Stimulated activated CD8-positive, alpha-beta memory T cell treated with anti-CD3 and anti-CD28 coated beads, Interleukin-2, amount 100 ng/mL, for 48 hours (primary cell): Measurements from ENCODE around the gene SLC25A10.

ENCODE experiments used
- DNase-seq, 2 donors: peaks; one replicate each; pipeline ENCODE4 v3.0.0-alpha.2; 2020; ENCODE audit warnings: low read depth in 2 of 2

Gene SLC25A10

DNA sequence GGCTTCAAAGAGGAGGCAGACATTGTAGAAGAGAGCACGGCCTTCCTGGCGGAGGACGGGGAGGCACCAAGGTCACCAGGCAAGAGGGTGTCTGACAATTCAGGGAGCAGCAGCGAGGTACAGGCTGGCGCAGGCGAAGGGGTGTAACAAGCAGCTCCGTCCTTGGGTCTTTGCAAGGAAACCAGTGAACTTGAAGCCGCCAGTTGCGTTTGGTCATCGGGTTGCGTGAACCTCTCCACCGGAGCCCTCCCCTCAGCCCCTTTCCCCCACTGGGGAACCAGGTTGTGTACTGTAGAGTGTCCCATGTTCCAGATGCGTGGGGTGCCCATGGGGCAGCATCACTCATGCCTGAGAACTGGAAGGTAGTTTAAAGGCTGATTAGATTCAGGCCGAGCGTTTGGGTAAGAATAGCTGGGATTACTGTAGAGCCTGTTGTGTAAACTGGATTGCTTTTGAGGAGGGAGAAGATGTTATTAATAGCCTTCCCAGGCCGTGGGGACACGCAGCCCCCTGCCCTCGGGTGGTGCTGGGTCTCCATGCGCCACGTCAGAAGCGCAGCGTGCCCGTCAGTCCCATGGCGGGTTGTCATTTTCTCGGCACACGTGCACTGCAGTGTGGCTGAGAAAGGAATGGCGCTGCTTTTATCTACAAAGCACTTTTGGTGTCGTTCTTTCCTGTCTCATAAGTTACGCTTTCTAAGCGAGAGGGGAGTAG is 6.4 kb upstream of the SLC25A10 start:
- DNase-seq = no peak

DNA sequence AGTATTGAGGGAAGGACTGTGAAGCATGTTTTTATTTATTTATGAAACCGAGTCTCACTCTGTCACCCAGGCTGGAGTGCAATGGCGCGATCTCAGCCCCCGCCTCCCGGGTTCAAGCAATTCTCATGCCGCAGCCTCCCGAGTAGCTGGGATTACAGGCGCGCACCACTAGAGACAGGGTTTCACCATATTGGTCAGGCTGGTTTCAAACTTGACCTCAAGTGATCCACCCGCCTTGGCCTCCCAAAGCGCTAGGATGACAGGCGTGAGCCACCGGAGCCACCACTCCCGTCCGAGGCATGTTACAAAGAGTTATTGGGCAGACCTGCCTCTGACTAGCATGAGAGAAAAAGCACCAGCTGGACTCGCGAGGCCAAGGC is 5.9 kb upstream of the SLC25A10 start:
- no peak for DNase-seq

DNA sequence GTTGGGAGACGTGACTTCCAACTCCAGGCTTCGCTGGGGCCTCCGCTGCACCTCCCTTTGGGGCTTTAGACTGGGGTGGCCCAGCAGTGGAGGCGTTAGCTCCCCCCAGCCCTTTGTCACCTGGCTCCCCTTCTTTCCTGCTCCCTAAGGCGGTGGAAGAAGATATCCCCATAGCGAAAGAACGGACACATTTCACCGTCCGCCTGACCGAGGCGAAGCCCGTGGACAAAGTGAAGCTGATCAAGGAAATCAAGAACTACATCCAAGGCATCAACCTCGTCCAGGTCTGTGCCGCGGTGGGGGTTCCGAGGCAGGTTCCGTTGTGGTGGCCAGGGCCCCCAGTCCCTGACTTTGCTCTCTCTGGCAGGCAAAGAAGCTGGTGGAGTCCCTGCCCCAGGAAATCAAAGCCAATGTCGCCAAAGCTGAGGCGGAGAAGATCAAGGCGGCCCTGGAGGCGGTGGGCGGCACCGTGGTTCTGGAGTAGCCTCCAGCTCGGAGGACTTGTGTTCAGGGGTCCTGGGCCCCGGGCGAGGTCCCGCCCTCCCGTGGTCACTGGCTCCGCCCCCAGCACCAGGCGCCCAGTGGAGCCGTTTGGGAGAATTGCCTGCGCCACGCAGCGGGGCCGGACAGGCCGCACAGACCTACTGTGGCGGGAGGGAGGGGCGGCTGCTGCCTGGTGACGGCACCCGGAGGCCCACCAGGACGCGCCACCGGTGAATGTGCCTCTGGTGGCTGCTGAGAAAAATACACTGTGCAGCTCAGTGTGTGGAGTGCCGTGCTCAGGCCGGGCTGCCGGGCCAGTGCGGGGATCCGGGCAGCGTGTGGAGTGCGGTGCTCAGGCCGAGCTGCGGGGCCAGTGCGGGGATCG is 5.1 kb upstream of the SLC25A10 start:
- DNase-seq = no peak

DNA sequence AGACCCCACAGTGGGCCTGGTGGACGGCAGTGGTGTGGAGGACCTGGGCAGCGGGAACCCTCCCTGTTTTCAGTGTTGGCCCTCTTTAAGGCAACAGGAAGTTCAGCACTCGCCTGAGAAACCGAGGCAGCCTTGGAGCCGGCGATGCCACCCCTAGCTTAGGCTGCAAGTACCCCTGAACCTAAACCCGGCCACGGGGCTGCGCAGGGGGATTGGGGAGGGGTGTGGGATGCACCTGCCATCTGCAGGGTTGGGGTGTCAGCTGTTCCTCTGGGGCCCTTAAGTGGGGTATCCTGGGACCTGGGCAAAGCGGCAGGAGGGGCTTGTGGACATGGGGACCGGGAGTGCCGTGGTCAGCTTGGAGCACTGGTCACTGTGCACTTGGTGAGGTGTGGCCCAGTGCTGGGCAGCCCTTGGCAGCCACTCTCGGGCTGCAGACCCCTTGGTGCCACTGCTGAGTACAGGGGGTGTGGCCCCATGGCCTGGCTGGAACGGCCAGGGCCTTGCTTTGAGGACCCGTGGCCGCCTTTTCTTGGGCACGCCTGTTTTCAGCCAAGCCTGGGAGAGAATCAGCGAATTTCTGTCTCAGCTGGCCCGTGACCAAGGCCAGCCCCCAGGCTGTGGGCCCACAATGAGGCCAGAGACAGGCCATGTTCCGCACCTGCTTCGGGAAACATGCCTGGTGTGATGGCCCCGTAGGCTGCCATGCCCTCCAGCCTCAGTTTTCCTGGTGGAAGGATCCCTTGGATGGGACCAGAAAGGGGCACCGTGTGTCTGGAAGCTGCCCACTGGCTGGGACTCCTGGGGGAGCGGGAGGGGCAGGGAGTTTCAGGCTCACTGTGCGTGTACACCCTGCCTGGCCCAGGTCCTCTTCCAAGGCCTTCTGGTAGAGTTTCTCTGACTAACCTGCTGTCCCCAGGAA is 4.1 kb upstream of the SLC25A10 start:
- no peak for DNase-seq

DNA sequence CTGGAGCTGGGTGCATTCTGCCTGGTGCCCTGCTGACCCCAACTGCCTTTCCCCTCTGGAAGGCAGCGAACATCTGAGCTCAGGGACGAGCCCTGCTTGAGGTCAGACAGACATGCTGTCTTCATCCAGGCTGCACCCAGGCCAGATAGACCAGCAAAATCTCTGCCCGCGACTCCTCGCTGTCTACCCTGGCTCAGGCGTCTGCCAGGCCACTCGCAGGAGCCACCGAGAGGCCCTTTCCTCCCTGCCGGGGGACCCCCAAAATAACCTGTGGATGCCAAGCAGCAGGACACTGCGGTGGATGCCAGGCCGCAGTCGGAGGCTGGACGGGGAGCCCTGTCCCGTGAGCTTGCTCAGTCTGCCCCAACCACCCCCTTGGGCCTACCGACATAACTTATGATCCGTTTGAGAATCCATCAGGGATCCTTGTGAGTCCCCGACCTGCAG is 3.3 kb upstream of the SLC25A10 start:
- DNase-seq = no peak

DNA sequence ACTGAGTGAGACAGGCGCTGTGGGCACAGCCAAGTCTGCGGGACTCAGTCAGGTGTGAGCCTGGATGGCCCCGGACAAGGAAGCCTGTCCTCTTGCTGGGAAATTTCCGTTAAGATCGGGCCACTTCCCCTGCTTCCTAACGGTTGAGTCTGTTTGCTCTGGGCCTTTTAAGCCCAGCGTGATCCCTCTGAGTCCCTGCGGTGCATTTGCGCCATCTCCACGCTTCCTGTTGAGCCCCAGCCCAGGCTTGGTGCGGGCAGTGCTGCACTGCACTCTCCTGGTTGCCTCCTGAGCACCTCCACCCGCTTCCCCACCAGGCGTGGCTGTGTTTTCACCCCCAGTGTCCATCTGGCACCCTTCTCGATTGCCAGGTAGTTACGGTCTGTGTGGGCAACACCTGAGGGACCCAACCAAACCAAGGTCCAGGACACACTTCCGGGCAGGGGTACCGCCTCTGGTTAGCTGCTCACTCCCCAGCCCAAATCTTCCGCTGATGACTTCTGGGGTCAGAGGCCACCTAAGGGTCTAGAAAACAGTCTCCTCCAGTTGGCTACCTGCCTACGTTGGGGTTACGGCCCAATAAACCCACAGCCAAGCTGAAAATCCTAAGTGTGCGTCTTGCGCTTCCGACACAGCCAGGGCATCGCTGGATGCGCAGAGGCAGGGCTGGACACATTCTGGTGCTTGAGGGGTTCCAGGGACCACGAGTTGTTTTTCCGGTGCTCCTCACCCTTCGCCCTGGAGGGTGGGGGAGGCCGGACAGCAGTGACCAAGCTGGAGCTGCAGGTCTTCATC is 1.4 kb upstream of the SLC25A10 start:
- no peak for DNase-seq

DNA sequence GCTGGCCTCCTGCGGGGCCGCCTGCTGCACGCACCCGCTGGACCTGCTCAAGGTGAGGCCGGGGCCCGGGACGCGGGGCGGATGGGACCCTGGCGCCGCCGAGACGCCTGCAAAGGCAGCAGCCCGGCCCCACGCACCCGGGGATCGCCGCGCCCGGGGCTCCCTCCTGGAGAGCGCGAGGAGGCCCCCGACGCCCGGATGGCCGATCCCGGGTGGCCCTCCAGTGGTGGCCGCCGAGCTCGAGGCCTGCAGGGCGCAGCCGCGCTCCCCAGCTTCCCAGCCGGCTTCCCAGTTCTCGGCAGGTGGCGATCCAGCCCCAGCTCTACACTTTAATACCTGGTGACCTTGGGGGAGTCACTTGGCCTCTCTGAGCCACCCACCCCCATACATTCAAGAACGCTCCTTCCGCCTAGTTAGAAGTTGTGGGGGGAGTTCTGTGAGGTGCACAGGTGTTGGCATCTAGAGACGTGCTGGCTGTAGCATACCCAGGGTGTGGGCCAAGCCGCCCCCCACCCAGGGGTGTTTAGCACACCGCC is 452 bp downstream of the SLC25A10 start:
- no peak for DNase-seq

DNA sequence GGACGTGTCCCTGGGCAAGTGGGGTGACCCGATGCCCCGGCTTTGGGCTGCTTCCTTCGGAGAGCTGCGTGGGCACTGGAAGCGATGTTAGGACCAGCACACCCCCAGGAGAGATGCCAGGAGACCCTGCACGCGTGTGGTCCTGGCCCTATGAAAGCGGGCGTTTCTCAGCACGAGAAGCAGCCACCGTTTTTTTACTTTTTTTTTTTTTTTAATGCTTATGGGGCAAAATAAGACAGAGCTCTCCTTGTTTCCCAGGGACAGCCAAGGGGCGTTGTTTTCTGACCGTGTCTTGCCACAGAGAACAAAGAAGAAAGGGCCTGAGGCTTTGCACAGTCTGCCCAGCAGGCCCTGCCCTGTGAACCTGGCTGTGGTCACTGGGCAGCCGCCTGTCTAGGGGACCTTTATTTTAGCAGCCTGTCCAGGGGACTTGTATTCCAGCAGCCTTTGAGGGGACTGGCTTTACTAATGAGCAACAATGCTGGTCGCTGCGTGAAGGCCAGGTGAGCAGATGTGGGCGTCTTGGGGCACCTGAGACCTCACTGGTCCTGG is 996 bp downstream of the SLC25A10 start:
- DNase-seq = no peak

DNA sequence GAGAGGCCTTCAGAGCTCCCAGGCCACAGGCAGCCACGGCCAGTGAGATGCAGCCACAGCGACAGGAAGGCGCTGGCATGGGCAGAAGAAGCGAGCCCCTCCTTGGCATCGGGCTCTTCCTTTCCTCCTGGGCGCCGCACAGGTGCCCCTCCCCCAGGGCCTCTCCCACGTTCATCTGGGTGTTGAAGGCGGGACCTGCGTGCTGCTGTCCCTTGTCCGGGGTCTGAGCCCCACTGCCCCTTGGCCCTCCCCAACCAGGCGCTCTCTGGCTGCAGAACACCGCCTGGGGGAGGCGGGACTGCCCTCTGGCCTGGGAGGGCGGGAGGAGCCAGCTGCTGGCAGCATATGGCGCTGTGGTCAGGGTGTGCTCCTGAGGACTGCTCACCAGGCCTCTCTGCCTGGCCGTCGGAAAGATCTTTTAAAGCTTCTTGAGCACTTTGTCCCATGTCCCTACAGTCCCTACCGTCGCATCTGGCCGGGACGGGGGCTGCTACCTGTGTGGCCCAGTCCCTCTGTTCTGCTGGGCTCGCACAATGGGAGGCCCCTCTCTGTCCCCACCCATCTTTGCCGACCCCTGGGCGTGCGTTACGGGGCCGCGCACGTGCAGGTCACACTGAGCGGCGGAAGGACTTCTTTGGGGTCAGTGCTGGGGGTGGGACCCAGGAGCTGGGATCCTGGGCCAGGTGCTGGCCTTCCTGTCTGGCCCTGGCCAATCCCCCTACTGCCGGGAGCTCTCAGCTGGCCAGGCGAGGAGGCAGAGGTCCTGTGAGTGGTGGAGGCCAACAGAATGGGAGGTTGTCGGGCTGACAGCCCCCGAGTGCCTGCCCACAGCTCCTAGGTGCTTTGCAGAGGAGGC is 1.7 kb downstream of the SLC25A10 start:
- DNase-seq = no peak

DNA sequence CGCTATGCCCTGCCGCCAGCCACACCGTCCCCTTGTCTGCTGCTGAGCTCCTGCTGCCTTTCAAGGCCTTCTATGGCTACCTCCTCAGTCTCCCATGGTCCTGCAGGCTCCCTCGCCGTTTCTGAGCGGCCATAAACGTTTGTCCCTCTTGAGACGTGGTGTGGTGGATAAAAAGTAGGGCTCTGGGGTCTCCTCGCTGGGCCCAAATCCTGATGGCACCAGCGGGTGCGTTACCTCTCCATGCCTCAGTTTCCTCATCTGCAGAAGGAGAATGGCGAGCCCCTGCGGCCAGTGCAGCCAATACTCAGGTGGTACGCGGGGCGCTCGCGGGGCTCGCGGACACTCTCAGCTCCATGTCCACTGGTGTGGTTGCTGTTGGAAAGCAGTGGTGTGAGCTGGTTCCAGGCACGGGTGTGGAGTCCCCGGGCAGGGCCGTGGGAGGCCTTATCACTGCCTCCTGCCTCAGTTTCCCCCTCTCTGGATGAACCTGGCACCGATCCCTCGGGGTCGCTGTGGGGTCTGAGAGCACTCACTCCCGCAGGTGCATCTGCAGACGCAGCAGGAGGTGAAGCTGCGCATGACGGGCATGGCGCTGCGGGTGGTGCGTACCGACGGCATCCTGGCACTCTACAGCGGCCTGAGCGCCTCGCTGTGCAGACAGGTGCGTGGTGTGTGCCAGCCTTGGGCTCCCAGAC is 2.5 kb downstream of the SLC25A10 start:
- no peak for DNase-seq

DNA sequence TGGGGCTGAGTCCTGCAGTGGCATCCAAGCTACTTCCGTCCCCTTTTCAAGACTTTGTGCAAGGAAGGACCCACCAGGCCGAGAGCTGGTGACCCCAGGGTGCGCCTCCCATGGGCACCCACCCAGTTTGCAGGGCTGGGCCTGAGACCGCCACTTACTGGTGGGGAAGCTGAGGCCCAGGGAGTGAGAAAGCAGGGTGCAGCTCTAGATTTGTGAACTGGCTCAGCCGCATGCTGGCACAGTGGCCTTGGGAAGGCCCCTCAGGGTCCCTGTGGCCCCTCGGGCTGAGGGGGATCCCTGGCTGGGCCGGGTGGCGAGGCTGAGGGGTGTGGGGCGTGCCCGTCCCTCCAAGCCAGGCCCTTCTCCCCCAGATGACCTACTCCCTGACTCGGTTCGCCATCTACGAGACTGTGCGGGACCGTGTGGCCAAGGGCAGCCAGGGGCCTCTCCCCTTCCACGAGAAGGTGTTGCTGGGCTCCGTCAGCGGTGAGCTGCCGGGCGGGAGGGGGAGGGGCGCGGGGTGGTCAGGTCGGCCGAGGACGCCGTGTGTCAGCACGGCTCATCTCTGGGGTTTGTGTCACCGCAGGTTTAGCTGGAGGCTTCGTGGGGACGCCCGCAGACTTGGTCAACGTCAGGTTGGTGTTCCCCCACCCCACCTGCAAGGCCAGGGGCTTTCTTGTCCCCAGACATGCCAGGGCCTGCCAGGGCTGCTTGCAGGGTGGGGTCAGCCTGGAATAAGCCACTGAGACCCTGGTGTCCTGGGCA is 3.2 kb downstream of the SLC25A10 start:
- DNase-seq = no peak

DNA sequence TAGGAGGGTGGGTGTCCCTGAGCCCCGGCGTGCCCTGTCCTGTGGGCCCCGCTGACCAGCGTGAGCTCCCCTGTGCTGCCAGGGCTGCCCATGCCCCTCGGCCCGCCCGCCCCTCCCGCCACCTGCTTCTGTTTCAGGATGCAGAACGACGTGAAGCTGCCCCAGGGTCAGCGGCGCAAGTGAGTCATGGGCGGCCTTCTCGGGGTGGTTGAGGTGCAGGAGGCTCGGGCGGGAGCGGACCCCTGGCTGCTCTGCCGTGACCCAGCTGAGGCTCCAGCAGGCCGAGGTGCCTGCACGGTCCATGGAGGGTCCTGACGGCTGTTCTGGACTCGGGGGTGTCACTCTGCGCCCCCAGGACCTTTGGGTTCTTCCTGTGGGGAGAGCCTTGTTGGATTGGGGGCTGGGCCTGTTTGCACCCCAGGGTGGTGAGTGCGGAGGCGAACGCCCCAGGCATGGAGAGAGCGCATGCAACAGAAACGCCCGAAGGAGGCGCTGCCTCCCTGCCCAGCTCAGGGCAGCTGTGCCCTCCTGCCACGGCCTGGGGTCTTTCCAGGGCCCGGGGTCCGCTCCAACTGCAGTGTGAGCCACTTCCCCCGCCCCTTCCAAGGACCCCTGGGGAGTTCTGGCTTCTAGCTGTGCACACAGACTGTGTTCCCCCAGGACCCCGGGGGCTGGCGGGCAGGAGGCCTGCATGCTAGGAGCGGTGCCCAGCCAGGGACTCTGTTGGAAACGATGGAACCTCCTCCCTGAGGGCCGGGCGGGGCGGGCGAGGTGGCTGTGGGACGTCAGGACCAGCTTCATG is 4.0 kb downstream of the SLC25A10 start:
- no peak for DNase-seq

DNA sequence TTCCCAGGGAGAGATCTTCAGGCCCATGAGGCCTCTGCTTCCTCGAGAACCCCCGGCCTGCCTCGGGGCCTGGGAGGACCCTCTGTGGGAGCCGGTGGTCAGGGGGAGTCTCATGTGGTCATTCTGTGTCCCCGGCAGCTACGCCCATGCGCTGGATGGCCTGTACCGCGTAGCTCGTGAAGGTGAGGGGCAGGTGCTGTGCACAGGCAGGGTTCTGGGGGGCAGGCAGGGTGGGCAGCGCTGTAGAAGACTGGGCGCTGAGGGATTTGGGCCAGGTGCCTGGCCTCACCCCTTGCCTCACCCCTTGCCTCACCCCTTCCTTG is 4.6 kb downstream of the SLC25A10 start:
- no peak for DNase-seq

DNA sequence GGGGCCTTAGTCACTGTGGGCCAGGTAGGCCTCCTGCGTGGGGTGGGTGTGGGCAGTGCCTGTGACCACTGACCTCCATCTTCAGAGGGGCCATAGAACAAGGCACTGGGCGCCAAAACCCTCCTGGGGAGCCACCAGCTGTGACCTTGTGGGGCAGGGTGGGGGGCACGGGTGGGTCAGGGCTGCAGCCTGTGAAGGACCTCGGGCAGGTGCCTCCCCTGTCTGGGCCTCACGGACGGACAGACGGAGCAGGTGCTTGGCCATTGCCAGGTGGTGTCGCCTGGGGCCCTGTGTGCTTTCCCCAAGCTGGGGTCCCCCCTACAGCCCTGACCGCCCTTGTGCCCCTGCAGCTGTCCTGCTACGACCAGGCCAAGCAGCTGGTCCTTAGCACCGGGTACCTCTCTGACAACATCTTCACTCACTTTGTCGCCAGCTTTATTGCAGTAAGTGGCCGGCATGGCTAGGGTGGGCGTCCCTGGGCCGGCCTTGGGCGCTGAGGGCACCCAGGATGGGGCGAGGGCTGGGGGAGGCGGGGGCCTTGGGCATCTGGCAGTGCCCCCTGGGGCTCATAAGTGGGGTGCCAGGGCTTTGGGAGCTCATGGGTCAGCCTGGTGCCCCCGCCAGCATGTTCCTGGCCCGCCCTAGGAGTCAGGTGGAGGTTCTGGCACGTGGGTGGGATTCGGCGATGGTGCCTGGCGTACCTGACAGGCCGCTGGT is 5.1 kb downstream of the SLC25A10 start:
- no peak for DNase-seq

DNA sequence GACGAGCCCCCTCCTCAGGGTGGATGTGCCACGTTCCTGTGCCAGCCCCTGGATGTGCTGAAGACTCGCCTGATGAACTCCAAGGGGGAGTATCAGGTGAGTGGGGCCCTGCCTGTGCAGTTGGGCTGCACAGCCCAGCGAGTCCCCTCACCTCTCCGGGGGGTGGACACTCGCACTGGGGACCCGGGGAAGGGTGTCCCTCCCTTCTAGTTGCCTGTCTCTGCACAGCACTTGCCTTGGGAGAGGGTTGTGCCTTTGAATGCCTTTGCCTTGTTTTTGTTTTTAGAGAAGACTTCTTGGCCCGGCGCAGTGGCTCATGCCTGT is 5.6 kb downstream of the SLC25A10 start:
- no peak for DNase-seq

DNA sequence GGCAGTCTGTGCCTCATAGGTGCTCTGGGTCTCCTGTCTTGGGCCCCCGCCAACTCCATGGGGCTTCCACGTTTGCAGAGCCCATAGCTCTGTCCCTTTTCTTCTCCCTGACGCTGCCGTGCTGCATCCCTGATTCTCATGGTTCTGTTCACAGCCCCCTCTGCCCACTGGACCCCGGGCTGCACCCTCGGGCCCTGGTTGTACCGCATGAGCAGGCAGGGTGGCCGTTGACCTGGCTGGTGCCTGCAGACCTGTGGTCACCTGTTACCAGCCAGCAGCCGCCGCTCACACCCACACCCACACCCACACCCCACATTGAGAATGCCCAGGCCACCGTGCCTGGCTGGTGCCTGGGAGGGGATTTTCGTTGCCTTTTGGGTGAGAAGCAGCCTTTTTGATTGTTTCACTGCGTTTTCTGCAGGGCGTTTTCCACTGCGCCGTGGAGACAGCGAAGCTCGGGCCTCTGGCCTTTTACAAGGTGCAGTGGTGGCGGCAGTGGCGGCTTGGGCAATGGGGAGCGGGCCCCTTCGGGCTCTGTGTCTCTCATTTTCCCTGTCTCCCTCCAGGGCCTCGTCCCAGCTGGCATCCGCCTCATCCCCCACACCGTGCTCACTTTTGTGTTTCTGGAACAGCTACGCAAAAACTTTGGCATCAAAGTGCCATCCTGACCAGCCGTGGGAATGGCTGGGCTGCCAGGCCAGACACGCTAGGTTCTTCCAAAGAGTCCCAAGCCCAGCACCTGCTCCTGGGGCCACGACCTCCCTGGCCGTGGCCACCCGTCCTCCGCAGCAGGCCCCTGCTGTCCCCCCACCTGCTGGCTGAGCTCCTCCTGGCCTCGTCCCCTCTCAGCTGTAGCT is 7.6 kb downstream of the SLC25A10 start:
- DNase-seq = no peak
